ENCODE measurements around the gene ACSS3.

Gene ACSS3

GRCh38 chr12:81205416-81205815 is 127.5 kb downstream of the ACSS3 start:
- Histone ChIP-seq H3K27ac (no peak overlapping the region), H3K4me1 (ENCODE audit: low read depth, poor library complexity, severe bottlenecking) (no peaks in the 10 kb centered on the region), H2AFZ (ENCODE audit: low read depth) (no peak overlapping the region), H3K4me3 (IDR thresholded peaks at IDR 0.05; ENCODE audit: insufficient read depth, low read depth, low read length) (no peak overlapping the region), H3K27me3 (ENCODE audit: insufficient read depth, low read depth) (no peaks in the 10 kb centered on the region), H3K4me2 (no peak overlapping the region), H4K20me1 (ENCODE audit: insufficient read depth) (no peaks in the 10 kb centered on the region), H3K79me2 (ENCODE audit: insufficient read depth, low read depth) (no peaks in the 10 kb centered on the region), H3K9ac (no peak overlapping the region), H3K36me3 (ENCODE audit: insufficient read depth) (no peaks in the 10 kb centered on the region)
- no peak for TF ChIP-seq CTCF (conservative IDR thresholded peaks at IDR 0.05; ENCODE audit: low read depth, low read length)

GRCh38 chr12:81206429-81206828 is 128.6 kb downstream of the ACSS3 start:
- no peak overlapping the region for H3K4me3 ChIP-seq (IDR thresholded peaks at IDR 0.05; ENCODE audit: insufficient read depth, low read depth, low read length)
- no peak overlapping the region for H3K9ac ChIP-seq
- no peaks in the 10 kb centered on the region for H3K27me3 ChIP-seq (ENCODE audit: insufficient read depth, low read depth)
- H3K36me3 ChIP-seq (ENCODE audit: insufficient read depth), result no peaks in the 10 kb centered on the region
- H3K27ac ChIP-seq, result no peak overlapping the region
- H3K4me2 ChIP-seq, result no peak overlapping the region
- no peaks in the 10 kb centered on the region for H3K79me2 ChIP-seq (ENCODE audit: insufficient read depth, low read depth)
- H2AFZ ChIP-seq (ENCODE audit: low read depth), result no peak overlapping the region
- H3K4me1 ChIP-seq (ENCODE audit: low read depth, poor library complexity, severe bottlenecking), result no peaks in the 10 kb centered on the region
- H4K20me1 ChIP-seq (ENCODE audit: insufficient read depth), result no peaks in the 10 kb centered on the region
- TF ChIP-seq CTCF (conservative IDR thresholded peaks at IDR 0.05; ENCODE audit: low read depth, low read length), result no peak

- Histone ChIP-seq H3K27ac (no peak overlapping the region), H3K36me3 (ENCODE audit: insufficient read depth) (no peaks in the 10 kb centered on the region), H3K9ac (no peak overlapping the region), H3K4me2 (no peak overlapping the region), H3K27me3 (ENCODE audit: insufficient read depth, low read depth) (no peaks in the 10 kb centered on the region), H3K79me2 (ENCODE audit: insufficient read depth, low read depth) (no peaks in the 10 kb centered on the region), H2AFZ (ENCODE audit: low read depth) (no peak overlapping the region), H3K4me1 (ENCODE audit: low read depth, poor library complexity, severe bottlenecking) (no peaks in the 10 kb centered on the region), H4K20me1 (ENCODE audit: insufficient read depth) (no peaks in the 10 kb centered on the region), H3K4me3 (IDR thresholded peaks at IDR 0.05; ENCODE audit: insufficient read depth, low read depth, low read length) (no peak overlapping the region)
- TF ChIP-seq CTCF (conservative IDR thresholded peaks at IDR 0.05; ENCODE audit: low read depth, low read length), result no peak
These were observed 129.3 kb downstream of the ACSS3 start for GRCh38 chr12:81207173-81207572.

- H4K20me1 ChIP-seq (ENCODE audit: insufficient read depth), result no peaks in the 10 kb centered on the region
- H3K27ac ChIP-seq, result no peak overlapping the region
- no peak overlapping the region for H3K9ac ChIP-seq
- no peak overlapping the region for H2AFZ ChIP-seq (ENCODE audit: low read depth)
- no peaks in the 10 kb centered on the region for H3K36me3 ChIP-seq (ENCODE audit: insufficient read depth)
- no peaks in the 10 kb centered on the region for H3K27me3 ChIP-seq (ENCODE audit: insufficient read depth, low read depth)
- H3K4me3 ChIP-seq (IDR thresholded peaks at IDR 0.05; ENCODE audit: insufficient read depth, low read depth, low read length), result no peak overlapping the region
- no peak for TF ChIP-seq CTCF (conservative IDR thresholded peaks at IDR 0.05; ENCODE audit: low read depth, low read length)
- no peaks in the 10 kb centered on the region for H3K4me1 ChIP-seq (ENCODE audit: low read depth, poor library complexity, severe bottlenecking)
- no peaks in the 10 kb centered on the region for H3K79me2 ChIP-seq (ENCODE audit: insufficient read depth, low read depth)
- H3K4me2 ChIP-seq, result no peak overlapping the region
These were observed 129.8 kb downstream of the ACSS3 start for GRCh38 chr12:81207664-81208063.
